ENCODE data around the gene CDKAL1. TPM values are rescaled to one million over a fixed set of nuclear protein-coding genes. Genes with fewer than 3 reads are reported as not detected.

CDKAL1 gene
- total RNA-seq, 1 donor, result 20.0 TPM

DNA sequence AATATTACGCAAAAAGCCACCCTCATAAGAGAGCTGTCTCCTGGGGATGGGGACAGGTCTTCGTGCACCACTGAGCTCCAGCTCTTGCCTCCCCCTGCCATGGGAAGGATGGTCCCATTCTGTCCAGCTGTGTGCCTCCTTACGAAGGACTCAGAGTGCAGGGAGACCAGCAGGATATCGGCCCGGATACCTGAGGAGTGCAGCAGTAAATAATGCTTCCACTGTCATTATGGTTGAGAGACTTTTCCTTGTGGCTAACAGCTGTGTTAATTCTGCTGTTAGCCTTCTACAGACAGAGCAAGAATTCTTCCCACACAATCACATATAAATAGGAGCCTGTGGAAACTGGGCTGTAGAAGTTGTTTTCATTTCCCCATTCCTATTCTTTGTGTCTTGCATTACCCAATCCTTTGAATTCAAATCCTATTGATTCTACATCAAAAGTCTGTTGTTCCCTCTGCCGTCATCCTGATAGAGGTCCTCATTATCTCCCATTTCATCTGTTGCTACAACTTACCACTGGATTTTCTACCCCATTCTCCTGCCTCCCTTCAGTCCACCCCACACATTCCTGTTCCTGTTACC is 694.7 kb downstream of the CDKAL1 start:
- H3K4me3 ChIP-seq (ENCODE audit: low read depth, low read length), result no peak overlapping the region
- TF ChIP-seq, protein P1, sequence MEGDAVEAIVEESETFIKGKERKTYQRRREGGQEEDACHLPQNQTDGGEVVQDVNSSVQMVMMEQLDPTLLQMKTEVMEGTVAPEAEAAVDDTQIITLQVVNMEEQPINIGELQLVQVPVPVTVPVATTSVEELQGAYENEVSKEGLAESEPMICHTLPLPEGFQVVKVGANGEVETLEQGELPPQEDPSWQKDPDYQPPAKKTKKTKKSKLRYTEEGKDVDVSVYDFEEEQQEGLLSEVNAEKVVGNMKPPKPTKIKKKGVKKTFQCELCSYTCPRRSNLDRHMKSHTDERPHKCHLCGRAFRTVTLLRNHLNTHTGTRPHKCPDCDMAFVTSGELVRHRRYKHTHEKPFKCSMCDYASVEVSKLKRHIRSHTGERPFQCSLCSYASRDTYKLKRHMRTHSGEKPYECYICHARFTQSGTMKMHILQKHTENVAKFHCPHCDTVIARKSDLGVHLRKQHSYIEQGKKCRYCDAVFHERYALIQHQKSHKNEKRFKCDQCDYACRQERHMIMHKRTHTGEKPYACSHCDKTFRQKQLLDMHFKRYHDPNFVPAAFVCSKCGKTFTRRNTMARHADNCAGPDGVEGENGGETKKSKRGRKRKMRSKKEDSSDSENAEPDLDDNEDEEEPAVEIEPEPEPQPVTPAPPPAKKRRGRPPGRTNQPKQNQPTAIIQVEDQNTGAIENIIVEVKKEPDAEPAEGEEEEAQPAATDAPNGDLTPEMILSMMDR (IDR thresholded peaks at IDR 0.05; ENCODE audit: insufficient read depth, low read length), result no peak
- no peak for DNase-seq (ENCODE audit: low read depth)

DNA sequence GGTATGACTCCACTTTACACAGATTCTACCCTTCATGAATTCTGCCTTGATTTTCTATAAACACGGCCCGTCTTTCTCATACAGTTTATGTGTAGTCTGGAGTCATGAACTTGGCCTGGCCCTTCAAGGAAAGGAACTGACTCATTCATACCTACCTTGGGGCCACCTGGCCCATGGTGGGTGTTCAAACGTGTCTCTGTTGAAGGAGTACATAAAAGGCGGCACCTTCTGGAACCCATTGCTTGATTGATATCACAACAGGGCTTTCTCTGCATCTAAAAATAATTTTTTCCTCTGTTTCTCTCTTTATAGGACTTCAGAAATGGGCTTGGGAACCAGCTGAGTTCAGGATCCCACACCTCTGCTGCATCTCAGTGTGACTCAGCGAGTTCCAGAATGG is 696.3 kb downstream of the CDKAL1 start:
- TF ChIP-seq, protein P1 (IDR thresholded peaks at IDR 0.05; ENCODE audit: insufficient read depth, low read length), result no peak
- DNase-seq (ENCODE audit: low read depth), result no peak
- H3K4me3 ChIP-seq (ENCODE audit: low read depth, low read length), result no peak overlapping the region

DNA sequence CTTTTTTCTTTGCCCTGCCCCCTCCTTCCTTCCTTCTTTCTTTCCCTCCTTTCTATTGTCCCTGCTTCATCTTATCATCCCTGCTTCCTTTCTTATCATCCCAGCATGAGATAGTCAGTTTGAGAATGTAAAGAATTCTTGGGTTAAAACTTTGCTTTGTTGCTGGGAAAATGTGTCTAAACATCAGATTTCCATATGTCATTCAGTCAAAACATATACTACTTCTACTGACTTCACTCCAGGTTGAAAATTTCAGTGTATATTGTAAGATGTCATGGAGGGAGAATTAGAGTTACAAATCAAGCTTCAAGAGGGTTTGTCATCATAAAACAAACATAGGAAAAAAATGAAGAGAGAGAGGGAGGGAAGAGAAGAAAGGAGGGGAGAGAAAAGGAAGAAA is 700.9 kb downstream of the CDKAL1 start:
- no peak overlapping the region for H3K4me3 ChIP-seq (ENCODE audit: low read depth, low read length)
- TF ChIP-seq, protein P1 (IDR thresholded peaks at IDR 0.05; ENCODE audit: insufficient read depth, low read length), result no peak
- no peak for DNase-seq (ENCODE audit: low read depth)

DNA sequence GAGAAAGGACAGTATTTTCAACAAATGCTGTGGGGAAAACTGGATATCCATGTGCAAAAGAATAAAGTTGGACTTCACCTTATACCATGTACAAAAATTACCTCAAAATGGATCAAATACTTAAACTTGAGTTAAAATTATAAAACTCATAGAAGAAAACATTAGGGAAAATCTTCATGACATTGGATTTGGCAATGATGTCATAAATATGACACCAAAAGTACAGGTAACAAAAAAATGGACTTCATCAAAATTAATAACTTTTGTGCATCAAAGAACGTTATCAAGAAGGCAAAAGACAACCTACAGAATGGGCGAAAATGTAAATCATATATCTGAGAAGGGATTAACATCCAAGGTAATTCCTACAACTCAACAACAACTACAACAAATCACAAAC is 704.0 kb downstream of the CDKAL1 start:
- H3K4me3 ChIP-seq (ENCODE audit: low read depth, low read length), result no peak overlapping the region
- DNase-seq (ENCODE audit: low read depth), result no peak
- TF ChIP-seq, protein P1 (IDR thresholded peaks at IDR 0.05; ENCODE audit: insufficient read depth, low read length), result no peak

DNA sequence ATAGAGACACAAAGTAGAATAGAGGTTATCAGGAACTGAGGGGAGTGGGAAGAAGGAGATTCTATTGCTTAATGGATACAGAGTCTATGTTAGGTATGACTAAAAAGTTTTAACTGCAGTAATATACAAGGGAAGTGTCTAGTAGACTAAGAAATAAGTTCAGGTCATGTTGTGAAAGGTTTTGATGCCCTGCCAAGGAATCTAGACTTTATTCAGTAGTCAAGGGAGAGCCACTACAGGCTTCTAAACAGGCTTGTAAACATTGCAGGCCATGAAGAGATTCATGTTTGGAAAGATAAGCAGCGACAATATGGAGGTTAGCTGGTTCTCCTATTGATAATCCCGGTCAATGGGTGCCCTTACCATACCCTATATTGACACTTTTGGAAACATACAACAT is 706.5 kb downstream of the CDKAL1 start:
- TF ChIP-seq, protein P1 (IDR thresholded peaks at IDR 0.05; ENCODE audit: insufficient read depth, low read length), result no peak
- DNase-seq (ENCODE audit: low read depth), result peak; percentile 16
- no peak overlapping the region for H3K4me3 ChIP-seq (ENCODE audit: low read depth, low read length)

DNA sequence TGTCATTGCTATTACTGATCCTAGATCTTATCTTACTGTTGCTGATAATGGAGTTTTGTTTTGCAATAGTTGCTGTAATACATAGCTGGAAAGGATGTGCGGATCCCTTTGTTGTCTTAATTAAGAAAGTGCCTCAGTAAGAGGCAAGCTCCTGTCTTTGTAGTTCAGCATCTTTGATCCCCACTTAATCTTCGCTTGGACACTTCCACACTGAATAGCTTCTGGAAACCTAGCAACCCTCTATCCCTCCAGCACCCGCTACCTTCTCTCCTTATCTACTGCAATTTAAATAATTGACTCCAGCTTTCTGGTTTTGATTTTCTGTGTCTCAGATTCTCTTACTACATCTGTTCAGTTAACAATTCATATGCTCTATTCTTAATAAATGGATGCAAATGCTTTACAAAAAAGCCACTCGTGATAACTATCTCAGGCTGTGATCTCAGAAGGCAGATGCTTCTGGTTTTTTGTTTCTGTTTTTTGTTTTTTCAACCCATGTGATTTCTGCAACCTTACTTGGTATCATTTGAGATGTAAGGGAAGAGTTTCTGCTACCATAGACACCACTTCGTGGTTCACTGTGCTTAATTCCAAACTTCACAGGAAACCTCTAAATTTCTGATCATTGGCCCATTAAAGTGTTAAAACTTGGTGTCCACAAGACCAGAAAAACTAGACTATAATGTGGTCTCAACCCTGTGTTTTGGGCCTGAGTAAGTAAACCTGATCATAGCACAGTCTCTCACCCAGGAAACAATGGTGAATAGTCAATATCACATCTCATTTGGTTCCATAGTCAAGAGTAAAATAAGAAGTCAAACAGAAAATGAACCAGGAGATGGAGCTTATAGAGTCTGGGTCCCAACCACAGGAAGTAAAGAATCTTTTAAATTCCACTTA is 707.2 kb downstream of the CDKAL1 start:
- DNase-seq (ENCODE audit: low read depth), result no peak
- TF ChIP-seq, protein P1 (IDR thresholded peaks at IDR 0.05; ENCODE audit: insufficient read depth, low read length), result no peak
- no peak overlapping the region for H3K4me3 ChIP-seq (ENCODE audit: low read depth, low read length)
